Stimulated activated CD4-positive, alpha-beta T cell treated with anti-CD3 and anti-CD28 coated beads, Interleukin-1b, Interleukin-23, amount 100 ng/mL, for 4 hours (primary cell): ENCODE results near the gene MLKL.

ENCODE experiments used
- DNase-seq, 2 donors: peaks; one replicate each; pipeline ENCODE4 v3.0.0-alpha.2; 2020; ENCODE audit warnings: low read depth in 2 of 2

The MLKL gene

DNA sequence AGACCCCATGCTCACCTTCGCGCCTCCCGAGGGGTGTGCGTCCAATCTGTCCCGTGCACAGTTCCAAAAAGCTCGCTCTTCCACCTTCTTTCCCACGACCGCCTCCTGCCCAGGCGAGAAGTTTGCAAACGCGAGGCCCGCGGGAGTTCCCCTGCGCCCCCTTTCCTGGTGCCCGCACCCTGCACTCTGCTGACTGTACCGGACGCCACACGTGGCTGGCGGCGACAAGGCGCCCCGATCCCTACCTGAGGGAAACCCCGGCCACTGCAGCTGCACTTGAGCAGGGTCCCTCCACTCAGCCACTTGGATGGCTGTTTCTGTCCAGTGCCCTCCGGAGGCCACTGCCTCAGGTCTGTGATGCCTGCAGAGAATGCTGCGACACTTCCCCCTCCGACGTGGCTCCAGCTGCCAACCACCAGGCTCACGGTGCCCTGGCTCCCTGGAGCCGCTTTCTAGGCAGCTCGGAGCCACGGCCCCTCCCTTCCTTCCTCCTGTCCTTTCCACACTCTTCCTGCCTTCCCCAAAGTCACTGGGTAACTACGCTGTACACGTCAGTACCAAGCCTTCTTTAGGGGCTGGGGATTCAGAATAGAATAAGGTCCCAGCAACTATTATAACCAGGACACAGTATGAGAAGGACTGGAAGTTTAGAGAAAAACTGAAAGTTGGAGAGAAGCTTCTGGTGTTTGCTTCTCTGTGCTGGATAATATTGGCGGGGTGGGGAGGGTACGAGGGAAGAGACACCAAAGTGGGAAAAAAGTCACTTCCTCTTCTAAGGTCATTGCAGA lies at the start of gene MLKL:
Gene MLKL (minus strand): TSS at position 425 of the 788 bp plus-strand sequence. CDS start 5,105 bp downstream, outside the sequence.
- peak; percentile 46 to 56 for DNase-seq

DNA sequence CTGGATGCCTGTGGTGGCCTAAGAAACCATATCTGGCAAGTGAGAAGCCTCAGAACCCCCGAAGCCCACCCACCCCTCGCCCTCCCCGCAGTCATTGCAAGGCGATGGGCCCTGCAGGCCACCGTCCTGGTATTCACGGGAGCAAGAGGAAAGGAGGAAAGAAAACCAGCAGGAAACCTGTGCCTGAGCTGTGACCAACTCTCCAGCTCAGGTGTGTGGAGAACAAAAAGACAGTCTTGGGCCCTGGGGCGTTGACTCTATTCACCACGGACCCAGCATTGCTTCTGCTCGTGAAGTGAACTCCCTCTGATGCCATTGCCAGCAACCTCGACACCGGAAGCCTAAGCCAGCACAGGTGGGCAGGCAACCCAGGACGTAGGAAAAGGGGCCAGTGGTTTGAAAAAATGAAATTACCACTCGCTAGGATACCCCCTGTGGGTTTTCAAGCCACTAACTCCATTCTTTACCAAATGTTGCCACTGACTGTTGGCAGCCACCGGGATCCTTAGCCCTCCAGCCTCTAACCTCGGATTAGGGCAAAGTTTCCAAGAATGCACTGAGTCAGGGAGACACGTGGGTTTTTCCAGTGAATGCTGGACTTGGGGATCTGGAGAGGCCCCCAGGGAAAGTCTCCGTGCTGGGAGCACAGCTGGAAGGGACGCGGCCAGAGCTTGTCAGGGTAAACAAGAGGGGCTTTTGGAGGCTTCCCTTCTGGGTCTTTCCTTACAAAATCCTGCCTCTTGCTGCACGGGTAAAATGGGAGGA lies 48.8 kb upstream of the MLKL start:
- no peak for DNase-seq

DNA sequence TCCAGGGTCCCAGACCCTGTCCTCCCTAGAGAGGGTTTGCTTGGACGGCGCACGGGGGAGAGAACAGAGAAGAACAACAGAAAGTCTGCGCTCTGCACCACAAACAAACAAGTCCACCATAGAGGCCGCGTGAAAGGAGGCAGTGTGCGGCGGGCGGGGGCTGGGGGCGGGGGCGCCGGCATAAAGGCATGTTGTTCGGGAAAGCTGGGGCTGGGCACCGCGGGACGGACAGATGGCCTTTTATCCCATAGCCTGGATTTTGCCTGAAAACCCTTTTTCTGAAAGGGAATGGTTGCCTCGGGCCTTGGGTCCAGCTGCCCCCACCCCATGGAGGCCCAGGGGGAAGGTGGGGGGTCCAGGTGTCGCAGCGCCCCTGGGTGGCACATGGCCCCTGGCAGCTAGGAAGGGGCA lies 48.0 kb upstream of the MLKL start:
- DNase-seq: no peak

DNA sequence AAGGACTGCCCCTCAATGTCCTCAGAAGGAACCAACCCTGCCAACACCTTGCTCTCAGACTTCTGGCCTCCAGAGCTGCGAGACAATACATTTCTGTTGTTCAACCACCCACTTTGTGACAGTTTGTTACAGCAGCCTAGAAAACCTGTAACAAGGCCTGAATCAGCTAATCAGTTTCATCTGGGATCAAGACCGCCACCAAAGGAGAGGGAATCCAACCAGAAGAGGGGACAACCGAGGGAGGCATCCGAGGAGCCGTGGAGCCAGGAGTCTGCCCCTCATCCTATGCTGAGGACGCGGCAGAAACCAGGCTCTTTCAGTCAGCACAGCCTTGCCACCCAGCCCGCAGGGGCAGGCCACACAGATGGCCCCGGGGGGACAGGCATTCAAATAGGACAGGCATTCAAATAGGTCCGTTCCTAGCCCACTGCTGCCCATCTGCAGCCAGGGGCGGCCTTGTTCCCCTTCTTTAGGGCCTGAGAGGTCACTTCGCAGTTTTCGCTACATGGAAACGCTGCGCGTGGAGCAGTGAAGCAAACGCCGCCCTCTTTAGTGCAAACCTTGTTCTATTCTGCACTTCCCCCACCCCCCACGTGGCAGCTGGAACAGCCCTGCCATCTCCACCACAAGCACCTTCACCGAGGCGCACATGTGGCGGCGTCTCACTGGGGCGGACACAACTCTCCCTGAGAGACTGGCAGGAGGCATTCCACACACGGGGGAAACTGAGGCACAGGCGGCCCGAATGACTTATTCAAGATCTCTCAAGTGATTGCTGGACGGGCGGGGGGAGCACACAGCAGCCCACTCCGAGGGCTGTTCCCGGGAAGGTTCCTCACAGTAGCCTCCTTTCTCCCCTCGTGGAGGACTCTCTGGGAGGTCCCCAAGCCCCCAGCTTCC lies 47.3 kb upstream of the MLKL start:
- no peak for DNase-seq

GRCh38 chr16:74745926-74746325 lies 45.3 kb upstream of the MLKL start:
- no peak for DNase-seq

DNA sequence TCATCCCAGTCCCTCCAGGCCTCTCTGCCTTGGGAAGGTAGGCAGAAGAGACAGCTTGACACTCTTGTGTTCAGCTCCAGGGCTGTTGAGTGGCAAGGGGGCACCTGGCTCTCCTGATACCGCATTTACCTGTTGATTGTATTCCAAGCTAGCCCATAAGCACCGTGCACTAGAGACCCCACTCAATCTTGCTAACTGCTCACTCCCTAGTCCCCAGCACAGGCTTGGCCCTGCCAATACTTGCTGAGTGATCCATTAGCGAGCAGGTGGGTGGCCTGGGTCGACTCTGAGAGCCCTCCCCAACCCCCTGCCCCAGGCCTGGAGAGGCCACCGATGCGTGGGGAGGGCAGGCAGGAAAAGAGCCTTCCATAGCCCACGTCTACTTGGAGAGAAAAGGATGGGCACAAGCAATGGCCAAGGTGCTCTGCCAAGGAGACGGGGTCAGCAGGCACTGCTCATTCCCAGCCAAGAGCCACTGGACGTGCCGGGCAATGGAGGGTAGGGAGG lies 44.5 kb upstream of the MLKL start:
- no peak for DNase-seq

- no peak for DNase-seq
Observed at GRCh38 chr16:74744566-74744965, 43.9 kb upstream of the MLKL start.

DNA sequence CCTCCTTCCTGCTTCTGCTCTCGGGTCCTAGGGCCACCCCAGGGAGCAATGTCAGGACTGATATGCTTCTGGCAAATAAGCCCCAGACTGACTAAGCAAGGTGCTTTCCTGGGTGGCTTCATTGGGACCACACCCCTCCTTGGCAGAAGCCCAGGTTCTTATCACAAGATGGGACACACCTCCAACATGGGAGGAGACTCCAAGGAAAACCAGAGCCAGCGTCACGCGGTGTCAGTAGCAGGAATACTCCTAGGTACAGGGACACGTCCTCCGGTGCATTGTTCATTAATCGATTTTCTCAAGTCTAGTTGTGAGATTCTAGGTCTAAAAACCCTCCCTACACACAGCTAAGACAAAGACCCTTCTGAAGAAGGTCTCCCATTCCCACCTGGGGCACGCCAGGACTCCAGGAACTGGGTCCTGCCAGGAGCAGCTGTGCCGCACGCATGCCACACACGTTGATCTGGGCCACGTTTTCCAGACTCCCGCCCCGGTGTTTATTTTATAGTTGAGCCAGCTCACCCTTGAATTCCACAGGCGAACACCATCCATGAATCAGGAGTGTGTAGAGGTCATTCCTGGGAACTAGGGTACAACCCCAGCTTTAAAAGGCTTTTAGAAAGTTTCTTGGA lies 43.1 kb upstream of the MLKL start:
- no peak for DNase-seq

DNA sequence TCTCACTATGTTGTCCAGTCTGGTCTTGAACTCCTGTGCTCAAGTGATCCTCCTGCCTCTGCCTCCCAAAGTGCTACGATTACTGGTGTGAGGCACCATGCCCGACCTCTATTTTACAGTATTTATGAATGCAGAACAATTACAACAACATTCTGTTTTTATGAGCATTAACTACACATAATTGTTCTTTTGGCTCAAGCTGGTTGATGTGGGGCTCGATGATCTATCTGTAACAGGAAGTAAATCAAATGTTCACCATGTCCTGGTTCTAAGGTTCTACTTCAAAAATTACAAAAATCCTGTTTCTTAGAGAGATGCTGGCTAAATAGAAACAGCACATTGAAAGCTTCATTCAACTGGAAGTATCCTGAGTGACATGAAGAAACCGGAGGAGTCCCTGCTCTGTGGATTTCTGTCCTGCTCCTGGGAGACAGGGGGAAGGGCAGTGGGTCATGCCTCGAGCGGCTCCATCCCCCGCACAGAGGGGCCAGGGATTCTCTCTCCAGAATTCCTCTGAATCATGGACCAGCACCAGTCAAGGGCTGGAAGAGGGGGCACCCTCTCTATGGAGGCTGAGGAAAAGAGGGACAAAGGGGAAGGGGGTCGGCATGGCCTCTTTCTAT lies 42.5 kb upstream of the MLKL start:
- DNase-seq: no peak

- no peak for DNase-seq
Observed at GRCh38 chr16:74742051-74742481, 41.4 kb upstream of the MLKL start.

- DNase-seq: no peak
Observed at GRCh38 chr16:74740795-74741304, 40.2 kb upstream of the MLKL start.

DNA sequence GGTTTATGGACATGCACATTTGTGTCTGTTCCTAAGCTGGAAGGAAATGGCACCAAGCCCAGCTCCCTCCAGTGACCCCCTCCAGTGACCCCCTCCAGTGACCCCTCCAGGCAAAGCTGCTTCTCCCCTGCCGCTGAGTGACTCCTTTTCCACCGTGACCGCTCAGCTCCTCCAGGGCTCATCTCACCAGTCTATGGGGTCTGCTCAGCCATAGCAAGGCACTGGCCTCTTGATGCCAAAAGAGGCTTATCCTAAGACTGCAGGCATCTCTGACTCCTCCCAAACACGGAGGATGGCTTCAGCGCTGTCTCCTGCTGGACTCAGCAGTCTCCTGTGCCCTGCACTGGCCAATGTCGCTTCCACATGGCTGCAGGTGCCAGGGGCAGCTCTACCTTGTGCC lies 38.6 kb upstream of the MLKL start:
- no peak for DNase-seq

- no peak for DNase-seq
Observed at GRCh38 chr16:74738816-74739215, 38.2 kb upstream of the MLKL start.

DNA sequence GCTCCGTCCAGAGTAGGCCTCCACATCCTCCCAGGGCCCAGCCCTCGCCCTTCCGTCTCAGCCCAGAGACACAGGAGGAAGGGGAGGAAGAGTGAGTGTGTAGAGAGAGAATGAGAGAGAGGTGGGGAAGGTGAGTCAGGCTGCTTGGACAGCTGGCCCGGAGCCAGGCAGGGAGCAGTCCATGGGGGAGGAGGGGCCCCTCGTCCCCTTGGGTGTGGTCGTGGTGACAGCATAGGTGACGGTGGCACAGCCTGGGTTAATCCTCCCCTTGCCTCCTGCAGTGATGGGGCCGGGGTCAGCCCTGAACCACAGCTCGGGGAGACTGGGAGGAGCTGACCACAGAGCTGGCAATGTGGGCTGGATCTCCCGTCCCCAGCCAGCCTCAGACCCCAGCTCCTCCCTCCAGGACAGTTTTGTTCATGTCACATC lies 37.5 kb upstream of the MLKL start:
- DNase-seq: no peak

- no peak for DNase-seq
Observed at GRCh38 chr16:74737521-74737920, 36.9 kb upstream of the MLKL start.

DNA sequence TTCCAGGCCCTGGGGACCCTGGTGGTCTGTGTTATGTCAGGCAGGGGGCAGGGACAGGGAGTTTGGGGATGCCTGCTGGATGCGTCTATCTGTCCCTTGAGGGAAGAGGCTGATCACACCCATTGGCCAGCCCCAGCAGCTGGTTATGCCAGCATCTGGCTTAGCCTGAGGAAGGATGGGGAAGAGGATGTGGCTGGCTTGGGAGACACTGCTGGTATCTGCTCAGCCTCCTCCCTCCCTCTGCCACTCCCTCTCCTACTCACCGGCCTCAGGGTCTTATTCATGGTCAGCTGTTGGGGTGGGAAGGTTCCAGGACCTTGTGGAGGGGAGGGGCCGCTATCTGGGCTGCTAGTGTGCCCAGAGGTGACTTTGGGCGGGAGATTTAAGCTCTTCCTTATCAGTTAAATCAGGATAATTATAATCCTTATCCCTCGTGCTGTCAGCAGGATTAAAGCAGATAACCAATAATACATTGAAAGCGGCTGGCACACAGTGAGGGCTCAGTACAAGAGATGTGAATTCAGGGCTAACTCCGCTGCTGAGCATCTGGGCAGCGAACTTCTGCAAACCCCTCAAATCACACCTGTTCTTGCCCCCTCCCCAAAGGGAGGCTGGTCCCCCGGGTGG lies 36.0 kb upstream of the MLKL start:
- DNase-seq: no peak

GRCh38 chr16:74735554-74735953 lies 34.9 kb upstream of the MLKL start:
- no peak for DNase-seq

DNA sequence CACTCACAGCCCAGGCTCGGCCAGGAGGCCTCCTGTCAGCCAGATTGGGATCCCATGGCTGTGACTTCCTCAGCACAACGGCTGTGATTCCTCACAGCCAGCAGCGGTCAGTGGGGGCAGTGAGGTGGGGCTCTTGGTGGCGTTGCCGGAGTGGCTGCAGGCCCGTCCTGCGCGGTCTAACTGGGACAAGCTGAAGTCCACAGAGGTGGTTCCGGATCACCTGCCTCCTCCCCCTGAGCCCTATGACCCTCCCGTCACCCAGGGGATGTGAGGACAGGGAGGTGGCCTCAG lies 34.4 kb upstream of the MLKL start:
- no peak for DNase-seq

DNA sequence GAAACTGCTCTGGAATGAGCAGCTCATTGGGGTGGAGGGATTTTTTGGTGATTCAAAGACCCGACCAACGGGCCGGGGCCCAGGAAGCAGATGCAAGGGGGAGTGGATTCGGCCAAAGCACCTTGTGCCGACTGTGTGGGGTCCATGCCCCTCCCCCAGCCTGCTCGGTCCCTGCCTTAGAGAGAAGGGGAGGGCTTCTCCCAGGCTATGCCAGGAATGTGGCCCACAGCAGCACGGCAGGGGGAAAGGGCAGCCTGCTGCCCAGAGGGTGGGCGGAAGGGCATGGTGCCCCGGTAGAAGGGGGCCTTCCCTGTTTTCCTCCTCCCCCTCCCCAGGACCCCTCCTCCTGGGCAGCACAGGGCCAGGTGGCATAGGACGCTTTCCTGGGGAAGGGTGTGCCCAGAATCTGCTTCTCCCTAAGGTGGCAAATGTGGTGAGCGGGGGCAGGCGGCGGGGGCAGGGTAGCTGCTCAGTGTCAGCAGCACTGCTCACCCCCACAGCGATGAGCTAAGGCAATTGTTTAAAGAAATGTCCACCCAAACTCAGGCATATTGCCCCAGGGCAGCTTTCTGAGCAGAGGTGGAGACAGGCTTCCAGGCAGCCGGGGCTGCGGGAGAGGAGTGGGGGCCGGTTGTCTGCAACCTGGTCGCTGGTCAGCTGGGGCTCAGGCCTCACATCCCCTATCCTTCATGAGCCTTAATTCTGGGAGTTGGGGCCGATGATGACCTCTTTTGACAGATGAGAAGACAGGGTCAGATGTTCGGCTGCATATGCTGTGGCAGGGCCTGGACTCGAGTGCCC lies 33.9 kb upstream of the MLKL start:
- no peak for DNase-seq
